GM23248 (cell line): ENCODE data around the gene UBE3D. TPM values are rescaled to one million over a fixed set of nuclear protein-coding genes. Genes with fewer than 3 reads are reported as not detected.

Experiments
- DNase-seq: peaks from one replicate; pipeline ENCODE4 v3.0.0-alpha.2; 2015
- H2AFZ ChIP-seq: fragments of 200-600 bp; sonication (generic); 2 replicates; pipeline ENCODE4 v1.6.1; 2016; ENCODE audit warnings: antibody characterized with exemption
- H3F3A ChIP-seq: fragments of 200-600 bp; sonication (generic); 2 replicates; pipeline ENCODE4 v1.6.1; 2016; ENCODE audit warnings: mild to moderate bottlenecking, antibody characterized with exemption, mixed run types; ENCODE audit not compliant: insufficient read depth
- H3K27ac ChIP-seq: fragments of 200-600 bp; sonication (generic); 2 replicates; pipeline ENCODE4 v1.5.1; 2016; ENCODE audit warnings: mild to moderate bottlenecking
- H3K27me3 ChIP-seq: fragments of 200-600 bp; sonication (generic); replicated peaks from 2 replicates; pipeline ENCODE4 v1.6.1; 2016; ENCODE audit warnings: mild to moderate bottlenecking; ENCODE audit not compliant: insufficient read depth
- H3K36me3 ChIP-seq: fragments of 200-600 bp; sonication (generic); 2 replicates; pipeline ENCODE4 v1.6.1; 2016; ENCODE audit warnings: low read depth, mild to moderate bottlenecking
- H3K4me1 ChIP-seq: fragments of 200-600 bp; sonication (generic); 2 replicates; pipeline ENCODE4 v1.6.1; 2016; ENCODE audit warnings: mild to moderate bottlenecking; ENCODE audit not compliant: insufficient read depth
- H3K4me2 ChIP-seq: fragments of 200-600 bp; sonication (generic); one replicate; pipeline ENCODE4 v1.6.1; 2016; ENCODE audit warnings: mild to moderate bottlenecking; ENCODE audit not compliant: unreplicated experiment
- H3K4me3 ChIP-seq: fragments of 200-600 bp; sonication (generic); 2 replicates; pipeline ENCODE4 v1.5.1; 2016; ENCODE audit warnings: mild to moderate bottlenecking
- H3K79me2 ChIP-seq: fragments of 200-600 bp; sonication (generic); 2 replicates; pipeline ENCODE4 v1.6.1; 2016; ENCODE audit warnings: mild to moderate bottlenecking; ENCODE audit not compliant: insufficient read depth
- H3K9ac ChIP-seq: fragments of 200-600 bp; sonication (generic); 2 replicates; pipeline ENCODE4 v1.6.1; 2016; ENCODE audit warnings: mild to moderate bottlenecking
- H3K9me2 ChIP-seq: fragments of 200-600 bp; sonication (generic); 2 replicates; pipeline ENCODE4 v1.6.1; 2016; ENCODE audit warnings: mixed run types, mild to moderate bottlenecking, moderate library complexity; ENCODE audit not compliant: insufficient read depth
- H3K9me3 ChIP-seq: fragments of 200-600 bp; sonication (generic); one replicate; pipeline ENCODE4 v1.6.1; 2017; ENCODE audit warnings: low read depth
- H4K20me1 ChIP-seq: fragments of 200-600 bp; sonication (generic); 2 replicates; pipeline ENCODE4 v1.6.0; 2016; ENCODE audit not compliant: insufficient read depth
- EZH2 ChIP-seq: fragments of 200-600 bp; sonication (generic); IDR thresholded peaks from 2 replicates; pipeline ENCODE4 v1.6.1; 2018; ENCODE audit warnings: antibody characterized with exemption, mild to moderate bottlenecking; ENCODE audit not compliant: insufficient read depth, poor library complexity, severe bottlenecking
- EZH2phosphoT487 ChIP-seq: fragments of 200-600 bp; sonication (generic); IDR thresholded peaks from 2 replicates; pipeline ENCODE4 v1.6.1; 2018; ENCODE audit warnings: antibody characterized with exemption, moderate library complexity, mild to moderate bottlenecking, low read depth; ENCODE audit not compliant: insufficient read depth
- WGBS, 2 experiments: methylation state at CpG; one replicate each; pipeline ENCODE4 v1.1.6; 2015 to 2017; ENCODE audit warnings: low lambda C conversion rate in 2 of 2, low coverage in 1 of 2; ENCODE audit errors: missing lambda C conversion rate in 2 of 2; 5-methylcytosine and 5-hydroxymethylcytosine counted together
- in situ Hi-C: fragments of 300-500 bp; cut with MboI; formaldehyde crosslinking; loops from 2 replicates; pipeline ENCODE4 v1.15.0; 2020
- polyA plus RNA-seq: library from polyadenylated mRNA; unstranded; fragments of >200 nt; fragmentation: Nextera tagmentation; extraction: Ambion mirVana; gene quantifications from 2 replicates; pipeline ENCODE4 v1.2.1, GENCODE V29; 2016
- total RNA-seq: library from RNA; depleted of rRNA; stranded (reverse); fragments of >200 nt; shearing (Covaris generic); gene quantifications from 2 replicates; pipeline ENCODE4 v1.2.3, GENCODE V29; 2014

The UBE3D gene
- total and polyA plus RNA-seq, 2 experiments from 2014 or later, result 2.1 to 6.9 TPM

- peaks cover 24% of the 10 kb centered on the region for H3K4me1 ChIP-seq
- TF ChIP-seq EZH2phosphoT487 (no peak), EZH2 (no peak)
- no peaks in the 10 kb centered on the region for H4K20me1 ChIP-seq
- no peaks in the 10 kb centered on the region for H3K9me2 ChIP-seq
- no peaks in the 10 kb centered on the region for H3K9me3 ChIP-seq
- H3K27me3 ChIP-seq, result no peaks in the 10 kb centered on the region; the same call in 1 of the 2 replicates
- DNase-seq, result no peak
- H3F3A ChIP-seq, result peaks cover 16% of the 10 kb centered on the region
- no peak overlapping the region for H3K9ac ChIP-seq
- no peak overlapping the region for H2AFZ ChIP-seq
- H3K27ac ChIP-seq, result no peak overlapping the region
- in situ Hi-C loops, result no loop called here
- H3K36me3 ChIP-seq, result no peaks in the 10 kb centered on the region
- WGBS, 2 experiments, result 59 to 60% methylated on average over 4 of the region's 4 CpGs
- H3K4me2 ChIP-seq, result no peak overlapping the region
- H3K79me2 ChIP-seq, result no peaks in the 10 kb centered on the region
- no peak overlapping the region for H3K4me3 ChIP-seq
Observed at GRCh38 chr6:82877213-82878195, 188.1 kb downstream of the UBE3D start.

- 0 out of 2 replicates have a peak overlapping the region, but pooled peaks have one; percentile 18 for H3K27ac ChIP-seq
- no peaks in the 10 kb centered on the region for H3K79me2 ChIP-seq
- no peaks in the 10 kb centered on the region for H3K27me3 ChIP-seq
- no peak overlapping the region for H3K9ac ChIP-seq
- no peaks in the 10 kb centered on the region for H4K20me1 ChIP-seq
- peak; percentile 90 for DNase-seq
- no peaks in the 10 kb centered on the region for H3K9me3 ChIP-seq
- peaks cover 16% of the 10 kb centered on the region for H3F3A ChIP-seq
- no peak overlapping the region for H2AFZ ChIP-seq
- no peaks in the 10 kb centered on the region for H3K36me3 ChIP-seq
- WGBS, 2 experiments, result 47 to 50% methylated on average over 4 of the region's 4 CpGs
- no peak overlapping the region for H3K4me3 ChIP-seq
- H3K4me2 ChIP-seq, result peak overlapping the region; percentile 18
- no peaks in the 10 kb centered on the region for H3K9me2 ChIP-seq
- in situ Hi-C loops, result no loop called here
- H3K4me1 ChIP-seq, result peaks cover 24% of the 10 kb centered on the region
- TF ChIP-seq EZH2 (no peak), EZH2phosphoT487 (no peak)
Observed at GRCh38 chr6:82875573-82876185, 190.0 kb downstream of the UBE3D start.

- Histone ChIP-seq H2AFZ (no peak overlapping the region), H3K9me2 (no peaks in the 10 kb centered on the region), H3K36me3 (no peaks in the 10 kb centered on the region), H3F3A (peaks cover 16% of the 10 kb centered on the region), H4K20me1 (no peaks in the 10 kb centered on the region), H3K79me2 (no peaks in the 10 kb centered on the region), H3K4me2 (no peak overlapping the region), H3K4me3 (no peak overlapping the region), H3K27ac (no peak overlapping the region), H3K9me3 (no peaks in the 10 kb centered on the region), H3K9ac (no peak overlapping the region), H3K4me1 (peaks cover 24% of the 10 kb centered on the region), H3K27me3 (no peaks in the 10 kb centered on the region)
- TF ChIP-seq EZH2, result no peak
- no peak for TF ChIP-seq EZH2phosphoT487
- 88 to 90% methylated on average over 3 of the region's 3 CpGs for WGBS, 2 experiments
- no peak for DNase-seq
- in situ Hi-C loops, result no loop called here
Observed at GRCh38 chr6:82874867-82875266, 190.8 kb downstream of the UBE3D start.

- no peaks in the 10 kb centered on the region for H3K36me3 ChIP-seq
- no peak overlapping the region for H2AFZ ChIP-seq
- no peak overlapping the region for H3K27ac ChIP-seq
- DNase-seq, result no peak
- H3K4me2 ChIP-seq, result no peak overlapping the region
- no peaks in the 10 kb centered on the region for H3K27me3 ChIP-seq
- peaks cover 16% of the 10 kb centered on the region for H3F3A ChIP-seq
- H3K4me3 ChIP-seq, result no peak overlapping the region
- no peaks in the 10 kb centered on the region for H3K79me2 ChIP-seq
- no peaks in the 10 kb centered on the region for H4K20me1 ChIP-seq
- TF ChIP-seq EZH2, result no peak
- TF ChIP-seq EZH2phosphoT487, result no peak
- H3K9me3 ChIP-seq, result no peaks in the 10 kb centered on the region
- no peaks in the 10 kb centered on the region for H3K9me2 ChIP-seq
- no peak overlapping the region for H3K9ac ChIP-seq
- H3K4me1 ChIP-seq, result peaks cover 20% of the 10 kb centered on the region
- 100% methylated on average over 1 of the region's 1 CpG for WGBS, 2 experiments
- in situ Hi-C loops, result no loop called here
Observed at GRCh38 chr6:82872185-82872584, 193.5 kb downstream of the UBE3D start.
